ENCODE measurements around the gene AACS. TPM values are rescaled to one million over a fixed set of nuclear protein-coding genes. Genes with fewer than 3 reads are reported as not detected.
"Not testable (repeated sequence)": the region's sequence is repeated elsewhere in the genome, so short reads cannot be mapped to it uniquely, and the experiment has no call there.

AACS gene
- polyA plus RNA-seq, 3 donors from 2014 or later, result 11.9 to 22.7 (median 14.0) TPM

DNA sequence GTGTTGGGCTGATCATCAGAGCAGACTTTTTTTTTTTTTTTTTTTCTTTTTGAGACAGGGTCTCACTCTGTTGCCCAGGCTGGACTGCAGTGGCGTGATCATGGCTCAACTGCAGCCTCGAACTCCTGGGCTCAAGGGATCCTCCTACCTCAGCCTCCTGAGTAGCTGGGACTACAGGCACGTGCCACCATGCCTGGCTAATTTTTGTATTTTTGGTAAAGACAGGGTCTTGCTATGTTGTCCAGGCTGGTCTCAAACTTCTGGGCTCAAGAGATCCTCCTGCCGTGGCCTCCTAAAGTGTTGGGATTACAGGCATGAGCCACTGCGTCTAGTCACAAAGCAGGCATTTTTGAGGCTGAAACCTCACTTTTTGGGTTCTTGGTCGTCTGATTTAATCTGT, 23.0 kb downstream of the AACS start:
- H3K9me3 Mint-ChIP-seq; DNase-seq; H3K4me3 Mint-ChIP-seq; H3K4me1 Mint-ChIP-seq; H3K27me3 Mint-ChIP-seq (ENCODE audit: low read depth in 3 of 3); H3K27ac Mint-ChIP-seq: not testable (repeated sequence)
- H3K36me3 Mint-ChIP-seq, result peaks cover 9 to 22% (median 12%) of the 10 kb centered on the region in 3 donors

DNA sequence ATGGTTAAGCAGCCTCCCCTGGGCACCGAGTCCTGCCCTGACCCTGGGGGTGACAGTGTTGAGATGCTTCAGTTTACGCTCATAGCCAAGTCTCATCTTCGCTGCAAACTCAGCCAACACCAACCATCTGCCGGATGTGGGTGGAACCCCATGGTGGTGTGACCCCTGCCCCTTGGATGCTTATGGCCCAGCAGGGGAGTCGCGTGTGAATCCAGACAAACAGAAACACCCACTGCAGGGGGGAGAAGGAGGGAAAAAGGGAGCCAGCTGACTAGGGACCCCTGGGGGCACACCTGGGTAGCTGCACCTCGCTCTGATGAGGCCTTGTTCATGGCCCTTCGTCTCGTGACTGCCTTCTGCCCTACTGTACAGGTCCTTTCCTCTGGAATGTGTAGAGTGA, 23.8 kb downstream of the AACS start:
- no peaks in the 10 kb centered on the region for H3K9me3 Mint-ChIP-seq
- peaks cover 8 to 20% (median 9%) of the 10 kb centered on the region in 3 donors for H3K36me3 Mint-ChIP-seq
- no peaks in the 10 kb centered on the region for H3K27me3 Mint-ChIP-seq (ENCODE audit: low read depth in 3 of 3)
- DNase-seq, result no peak
- H3K4me3 Mint-ChIP-seq, result no peak overlapping the region
- H3K27ac Mint-ChIP-seq, result no peak overlapping the region
- H3K4me1 Mint-ChIP-seq, result no peaks in the 10 kb centered on the region

GRCh38 chr12:125089626-125090025, 24.4 kb downstream of the AACS start:
- H3K36me3 Mint-ChIP-seq, result peaks cover 8 to 24% (median 13%) of the 10 kb centered on the region in 3 donors

GRCh38 chr12:125090437-125090836, 25.2 kb downstream of the AACS start:
- no peaks in the 10 kb centered on the region for H3K4me1 Mint-ChIP-seq
- peaks cover 8 to 20% (median 16%) of the 10 kb centered on the region in 3 donors for H3K36me3 Mint-ChIP-seq

More at GRCh38 chr12:125089626-125090025, 24.4 kb downstream of the AACS start:
- Mint-ChIP-seq H3K4me1 (no peaks in the 10 kb centered on the region), H3K27ac (no peak overlapping the region), H3K4me3 (no peak overlapping the region), H3K27me3 (ENCODE audit: low read depth in 3 of 3) (no peaks in the 10 kb centered on the region), H3K9me3 (no peaks in the 10 kb centered on the region)
- no peak for DNase-seq

GRCh38 chr12:125091401-125091800, 26.2 kb downstream of the AACS start:
- Mint-ChIP-seq H3K27ac (no peak overlapping the region), H3K4me1 (no peaks in the 10 kb centered on the region), H3K9me3 (no peaks in the 10 kb centered on the region), H3K4me3 (no peak overlapping the region), H3K27me3 (ENCODE audit: low read depth in 3 of 3) (no peaks in the 10 kb centered on the region), H3K36me3 (peaks cover 4 to 17% (median 15%) of the 10 kb centered on the region in 3 donors)
- DNase-seq, result no peak

More at GRCh38 chr12:125090437-125090836, 25.2 kb downstream of the AACS start:
- no peak overlapping the region for H3K4me3 Mint-ChIP-seq
- no peaks in the 10 kb centered on the region for H3K9me3 Mint-ChIP-seq
- no peak for DNase-seq
- no peak overlapping the region for H3K27ac Mint-ChIP-seq
- no peaks in the 10 kb centered on the region for H3K27me3 Mint-ChIP-seq (ENCODE audit: low read depth in 3 of 3)

DNA sequence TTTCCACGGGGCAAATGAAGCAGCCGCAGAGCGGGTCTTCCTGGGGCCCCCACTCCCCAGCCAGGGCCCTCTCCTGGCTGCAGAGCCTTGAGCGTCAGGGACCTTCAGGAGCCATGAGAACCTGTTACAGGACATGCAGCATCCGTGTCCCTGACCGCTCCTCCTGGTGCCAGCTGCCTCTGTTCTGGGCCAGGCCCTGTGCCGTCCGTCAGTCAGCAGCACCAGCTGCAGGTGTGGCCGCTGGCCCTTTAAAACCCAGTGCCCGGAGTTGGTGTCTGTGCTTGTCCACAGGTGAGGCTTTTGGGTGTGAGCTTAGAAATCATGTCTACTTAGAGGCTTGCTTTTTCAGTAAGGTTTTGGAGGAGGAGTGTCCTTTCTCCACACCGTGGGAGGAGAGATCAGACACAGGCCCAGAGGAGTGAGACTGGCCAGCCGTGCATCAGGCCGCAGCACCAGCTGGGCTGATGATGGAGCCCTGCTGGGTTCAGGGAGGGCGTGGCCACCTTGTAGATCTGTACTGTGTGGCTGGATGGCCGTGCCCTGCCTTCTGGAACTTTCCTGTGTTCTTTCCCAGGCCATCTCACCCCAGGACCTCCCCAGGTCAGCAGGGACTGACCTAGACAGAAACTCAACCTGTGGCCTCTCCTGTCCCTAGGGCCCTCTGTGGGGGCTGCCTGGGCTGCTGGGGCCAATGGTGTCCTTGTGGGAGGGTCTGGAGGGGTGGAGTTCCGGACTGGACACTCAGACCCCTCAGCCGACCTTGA, 27.1 kb downstream of the AACS start:
- H3K4me1 Mint-ChIP-seq, result no peaks in the 10 kb centered on the region
- H3K36me3 Mint-ChIP-seq, result peaks cover 0 to 13% (median 11%) of the 10 kb centered on the region in 3 donors
- no peaks in the 10 kb centered on the region for H3K27me3 Mint-ChIP-seq (ENCODE audit: low read depth in 3 of 3)
- H3K27ac Mint-ChIP-seq, result no peak overlapping the region
- no peak overlapping the region for H3K4me3 Mint-ChIP-seq
- no peak for DNase-seq
- H3K9me3 Mint-ChIP-seq, result no peaks in the 10 kb centered on the region

GRCh38 chr12:125092872-125093680, 27.8 kb downstream of the AACS start:
- H3K27ac Mint-ChIP-seq, result no peak overlapping the region
- no peak overlapping the region for H3K4me3 Mint-ChIP-seq
- H3K27me3 Mint-ChIP-seq (ENCODE audit: low read depth in 3 of 3), result no peaks in the 10 kb centered on the region
- DNase-seq, result no peak
- H3K9me3 Mint-ChIP-seq, result no peaks in the 10 kb centered on the region
- H3K36me3 Mint-ChIP-seq, result peaks cover 0 to 16% (median 9%) of the 10 kb centered on the region in 3 donors
- H3K4me1 Mint-ChIP-seq, result peaks cover 3 to 6% of the 10 kb centered on the region in 2 donors

DNA sequence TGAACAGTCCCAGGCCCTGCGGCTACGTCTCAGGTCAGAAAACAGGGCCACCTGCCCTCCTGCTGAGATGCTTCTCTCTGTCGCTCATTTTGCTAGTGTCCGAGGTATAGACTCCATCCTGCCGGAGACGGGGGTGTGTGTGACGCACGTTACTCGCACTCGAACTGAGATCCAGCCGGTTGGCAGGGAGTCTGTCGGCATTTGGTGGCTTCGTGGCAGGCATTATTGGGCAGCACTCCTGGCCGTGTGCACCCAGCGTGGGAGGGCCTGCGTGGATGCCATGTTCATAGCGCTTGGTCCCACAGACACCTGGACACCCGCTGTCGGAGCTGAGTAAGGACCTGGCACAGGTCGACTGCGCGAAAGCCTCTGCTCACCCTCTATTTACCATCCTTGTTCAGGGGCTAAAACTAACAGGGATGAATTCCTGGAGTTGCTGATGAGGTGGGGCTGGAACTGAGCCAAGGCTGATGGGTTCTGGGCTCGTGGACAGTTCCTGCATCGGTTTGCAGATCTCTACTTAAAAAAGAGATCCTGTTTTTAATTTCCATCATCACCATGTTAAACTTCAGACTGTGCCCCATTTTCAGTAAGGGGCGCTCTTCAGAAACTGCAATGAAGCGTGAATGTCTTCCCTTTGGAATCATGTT, 28.6 kb downstream of the AACS start:
- H3K4me1 Mint-ChIP-seq, result peaks cover 9 to 10% of the 10 kb centered on the region in 2 donors
- H3K27me3 Mint-ChIP-seq (ENCODE audit: low read depth in 3 of 3), result peaks cover 0 to 1% (median 0%) of the 10 kb centered on the region in 3 donors
- H3K9me3 Mint-ChIP-seq, result no peaks in the 10 kb centered on the region
- no peak overlapping the region for H3K27ac Mint-ChIP-seq
- H3K36me3 Mint-ChIP-seq, result peaks cover 0 to 16% (median 9%) of the 10 kb centered on the region in 3 donors
- DNase-seq, result no peak
- no peak overlapping the region for H3K4me3 Mint-ChIP-seq

GRCh38 chr12:125096894-125097293, 31.7 kb downstream of the AACS start:
- H3K36me3 Mint-ChIP-seq, result peaks cover 0 to 16% (median 9%) of the 10 kb centered on the region in 3 donors
- H3K4me3 Mint-ChIP-seq, result no peak overlapping the region
- DNase-seq, result no peak
- H3K4me1 Mint-ChIP-seq, result peaks cover 17 to 18% of the 10 kb centered on the region in 2 donors
- H3K9me3 Mint-ChIP-seq, result no peaks in the 10 kb centered on the region
- peaks cover 0 to 2% (median 1%) of the 10 kb centered on the region in 3 donors for H3K27me3 Mint-ChIP-seq (ENCODE audit: low read depth in 3 of 3)
- no peak overlapping the region for H3K27ac Mint-ChIP-seq

DNA sequence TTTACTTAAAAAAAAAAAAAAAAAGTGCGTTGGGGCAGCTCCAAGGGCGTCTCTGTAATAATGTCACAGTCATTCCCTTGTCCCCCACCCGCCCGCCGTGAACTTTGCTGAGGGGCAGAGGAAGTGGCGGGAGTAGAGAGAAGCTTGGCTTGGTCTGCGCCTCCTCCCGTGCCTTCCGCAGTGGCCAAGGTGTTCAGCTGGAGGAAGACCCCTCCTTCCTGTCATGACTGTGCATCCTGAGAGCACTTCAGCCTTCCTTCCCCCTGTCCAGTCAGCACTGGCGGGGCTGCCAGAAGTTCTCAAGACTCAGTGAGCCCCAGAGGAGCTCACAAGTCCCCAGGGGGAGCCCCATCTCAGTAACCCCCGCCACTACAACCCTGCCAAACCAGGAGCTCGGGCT, 32.2 kb downstream of the AACS start:
- Mint-ChIP-seq H3K4me1 (peaks cover 17 to 18% of the 10 kb centered on the region in 2 donors), H3K4me3 (no peak overlapping the region), H3K27ac (no peak overlapping the region), H3K9me3 (no peaks in the 10 kb centered on the region), H3K36me3 (peaks cover 0 to 16% (median 10%) of the 10 kb centered on the region in 3 donors), H3K27me3 (ENCODE audit: low read depth in 3 of 3) (peaks cover 0 to 2% (median 1%) of the 10 kb centered on the region in 3 donors)
- no peak for DNase-seq

- H3K4me1 Mint-ChIP-seq, result peaks cover 17 to 18% of the 10 kb centered on the region in 2 donors
- peak overlapping the region in 2 of 6 donors; percentile 1 to 23 for H3K27ac Mint-ChIP-seq
- H3K9me3 Mint-ChIP-seq, result no peaks in the 10 kb centered on the region
- peaks cover 0 to 4% (median 2%) of the 10 kb centered on the region in 3 donors for H3K27me3 Mint-ChIP-seq (ENCODE audit: low read depth in 3 of 3)
- peak overlapping the region in 2 of 5 donors; percentile 7 to 18 for H3K4me3 Mint-ChIP-seq
- peaks cover 6 to 20% (median 17%) of the 10 kb centered on the region in 3 donors for H3K36me3 Mint-ChIP-seq
- DNase-seq, result no peak
These were observed 33.6 kb downstream of the AACS start for GRCh38 chr12:125098676-125099408.

DNA sequence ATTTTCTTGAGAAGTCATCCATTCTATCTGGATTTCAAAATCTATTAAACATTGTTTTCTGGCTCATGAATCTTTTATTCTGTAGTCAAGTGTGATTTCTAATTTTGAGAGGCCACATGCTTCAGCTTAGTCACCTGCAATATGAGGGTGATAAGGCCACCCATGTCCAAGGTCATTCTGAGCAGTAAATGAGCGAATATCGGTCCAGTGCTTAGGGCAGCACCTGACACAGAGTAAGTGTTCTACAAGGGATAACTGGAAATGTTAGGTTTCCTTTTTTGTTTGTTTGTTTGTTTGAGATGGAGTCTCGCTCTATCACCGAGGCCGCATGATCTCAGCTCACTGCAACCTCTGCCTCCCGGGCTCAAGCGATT, 34.2 kb downstream of the AACS start:
- Mint-ChIP-seq H3K9me3 (no peaks in the 10 kb centered on the region), H3K27me3 (ENCODE audit: low read depth in 3 of 3) (peaks cover 0 to 4% (median 2%) of the 10 kb centered on the region in 3 donors), H3K27ac (peak overlapping the region in 1 of 6 donors; percentile 23), H3K4me3 (peak overlapping the region in 1 of 5 donors; percentile 7), H3K36me3 (peaks cover 6 to 19% (median 16%) of the 10 kb centered on the region in 3 donors), H3K4me1 (peaks cover 17 to 18% of the 10 kb centered on the region in 2 donors)
- DNase-seq, result no peak

Measured in immature natural killer cell (primary cell).